Kidney epithelial cell (primary cell): ENCODE measurements around the gene ZNF490. TPM values are rescaled to one million over a fixed set of nuclear protein-coding genes. Genes with fewer than 3 reads are reported as not detected.
A peak's percentile ranks its signal among the peaks of the same experiment; 100 is the strongest.

ENCODE experiments used
- DNase-seq: peaks from one replicate; pipeline ENCODE4 v3.0.0-alpha.2; 2010; ENCODE audit warnings: low read depth
- H3K27me3 ChIP-seq: 2 replicates; pipeline ENCODE4 v1.6.0; 2011; ENCODE audit warnings: low read length; ENCODE audit not compliant: control insufficient read depth, insufficient read depth
- H3K36me3 ChIP-seq: 2 replicates; pipeline ENCODE4 v1.5.1; 2011; ENCODE audit warnings: low read length; ENCODE audit not compliant: control insufficient read depth, insufficient read depth
- H3K4me3 ChIP-seq: 2 replicates; pipeline ENCODE4 v1.5.1; 2011; ENCODE audit warnings: low read depth, mild to moderate bottlenecking, control low read depth, low read length
- total RNA-seq: library from RNA; depleted of rRNA; stranded (reverse); fragments of >200 nt; gene quantifications from 2 replicates; pipeline ENCODE4 v1.2.3, GENCODE V29; 2015
- TF ChIP-seq, protein P1 (sequence below): IDR thresholded peaks from 2 replicates; pipeline ENCODE4 v1.5.1; 2011; ENCODE audit warnings: mild to moderate bottlenecking, moderate library complexity, low read length, control low read depth, inconsistent platforms; ENCODE audit not compliant: insufficient read depth, poor library complexity, severe bottlenecking

Gene ZNF490
- total RNA-seq, 1 donor from 2014 or later, result 6.0 TPM

DNA sequence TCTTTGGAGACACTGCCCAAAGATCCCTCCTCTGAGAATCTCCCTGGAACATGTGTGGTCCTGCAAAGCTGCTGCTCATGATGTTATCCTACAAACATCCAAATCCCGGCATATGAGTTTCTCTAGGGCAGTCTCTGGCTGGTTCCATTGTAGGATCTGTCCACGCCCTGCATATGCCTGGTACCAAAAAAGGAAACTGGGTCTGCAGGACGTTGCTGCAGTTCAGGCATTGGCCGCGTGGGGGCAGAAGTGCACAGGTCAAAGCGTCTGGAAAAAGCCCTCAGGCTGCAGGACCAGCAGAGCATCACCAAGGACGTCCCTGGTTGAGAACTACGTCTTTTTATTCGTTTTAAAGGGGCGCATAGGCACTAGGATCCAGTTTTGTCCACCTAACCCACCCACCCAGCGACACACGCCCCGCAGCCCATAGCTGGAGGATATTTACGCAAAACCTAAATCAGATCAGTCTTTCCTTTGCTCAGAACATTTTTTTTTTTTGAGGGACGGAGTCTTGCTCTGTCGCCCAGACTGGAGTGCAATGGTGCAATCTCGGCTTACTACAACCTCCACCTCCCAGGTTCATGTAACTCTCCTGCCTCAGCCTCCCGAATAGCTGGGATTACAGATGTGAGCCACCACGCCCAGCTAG, 46.5 kb downstream of the ZNF490 start:
- Histone ChIP-seq H3K27me3 (no peaks in the 10 kb centered on the region), H3K36me3 (no peaks in the 10 kb centered on the region), H3K4me3 (no peak overlapping the region)
- peak; percentile 29 for DNase-seq
- TF ChIP-seq, protein P1, sequence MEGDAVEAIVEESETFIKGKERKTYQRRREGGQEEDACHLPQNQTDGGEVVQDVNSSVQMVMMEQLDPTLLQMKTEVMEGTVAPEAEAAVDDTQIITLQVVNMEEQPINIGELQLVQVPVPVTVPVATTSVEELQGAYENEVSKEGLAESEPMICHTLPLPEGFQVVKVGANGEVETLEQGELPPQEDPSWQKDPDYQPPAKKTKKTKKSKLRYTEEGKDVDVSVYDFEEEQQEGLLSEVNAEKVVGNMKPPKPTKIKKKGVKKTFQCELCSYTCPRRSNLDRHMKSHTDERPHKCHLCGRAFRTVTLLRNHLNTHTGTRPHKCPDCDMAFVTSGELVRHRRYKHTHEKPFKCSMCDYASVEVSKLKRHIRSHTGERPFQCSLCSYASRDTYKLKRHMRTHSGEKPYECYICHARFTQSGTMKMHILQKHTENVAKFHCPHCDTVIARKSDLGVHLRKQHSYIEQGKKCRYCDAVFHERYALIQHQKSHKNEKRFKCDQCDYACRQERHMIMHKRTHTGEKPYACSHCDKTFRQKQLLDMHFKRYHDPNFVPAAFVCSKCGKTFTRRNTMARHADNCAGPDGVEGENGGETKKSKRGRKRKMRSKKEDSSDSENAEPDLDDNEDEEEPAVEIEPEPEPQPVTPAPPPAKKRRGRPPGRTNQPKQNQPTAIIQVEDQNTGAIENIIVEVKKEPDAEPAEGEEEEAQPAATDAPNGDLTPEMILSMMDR, result peak; percentile 93

DNA sequence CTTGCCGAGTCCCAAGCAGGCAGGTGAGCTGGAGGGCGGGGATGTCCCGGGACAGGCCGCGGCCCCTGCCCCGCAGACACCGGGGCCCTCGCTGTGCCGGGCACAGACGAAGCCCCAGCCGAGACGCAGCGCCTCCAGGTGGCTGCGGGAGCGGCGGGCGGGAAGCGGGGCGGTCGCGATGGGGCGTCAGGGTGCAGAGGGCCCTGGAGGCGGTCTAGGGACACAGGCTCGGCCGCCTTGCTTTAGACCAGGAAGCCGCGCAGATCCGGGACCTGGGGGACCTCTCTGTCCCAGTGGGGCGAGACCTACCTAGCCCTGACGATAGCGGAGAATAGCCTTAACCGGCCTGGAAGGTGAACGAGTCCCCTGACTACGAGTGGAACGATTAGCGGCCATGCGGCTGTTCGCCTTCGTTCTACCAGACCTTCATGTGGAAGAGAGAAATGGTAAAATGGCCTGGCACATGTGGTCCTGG, 55.1 kb downstream of the ZNF490 start:
- TF ChIP-seq, protein P1, result no peak

DNA sequence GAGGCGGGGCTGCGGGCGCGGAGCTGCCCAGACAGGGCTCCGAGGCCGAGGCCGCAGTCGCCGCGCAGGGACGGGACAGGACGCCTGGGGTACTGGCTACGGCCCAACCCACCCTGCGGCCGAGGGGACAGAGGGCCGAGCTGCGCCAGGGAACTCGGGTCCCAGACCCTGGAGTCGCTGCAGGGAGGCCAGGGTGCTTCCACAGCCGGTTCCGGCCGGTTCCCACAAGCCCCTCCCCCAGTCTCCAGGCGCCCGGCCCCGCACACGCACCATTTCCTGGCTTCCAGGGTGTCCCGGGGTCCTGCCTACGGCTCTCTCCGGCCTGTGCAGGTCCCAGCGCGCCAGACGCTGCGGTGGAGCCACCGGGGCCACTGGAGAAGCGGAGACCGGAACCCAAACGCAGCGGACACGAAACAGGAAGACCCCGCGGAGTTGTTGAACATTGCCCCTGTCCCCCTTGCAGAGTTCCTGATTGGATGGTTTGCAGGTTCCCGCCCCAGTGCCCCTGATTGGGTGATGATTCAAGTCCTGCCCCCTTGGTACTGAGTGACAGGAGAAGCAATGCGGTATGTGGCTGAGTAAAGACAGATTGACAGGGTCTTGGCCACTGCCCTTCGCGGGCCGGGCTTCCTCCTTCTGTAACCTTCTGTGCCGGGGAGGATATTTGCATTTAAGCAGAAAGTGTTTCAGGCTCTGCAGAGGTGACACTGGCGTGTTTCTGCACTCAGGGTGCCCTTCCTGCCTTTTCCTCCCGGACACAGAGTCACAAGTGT, 59.4 kb downstream of the ZNF490 start, which contains the start of gene ZNF564:
ZNF564 (minus strand) TSS at position 423 of the 773 bp plus-strand sequence; CDS start at position 273, 150 bp downstream.
- Histone ChIP-seq H3K4me3 (peak within 1 kb of the TSS; percentile 74), H3K27me3 (no peaks in the 10 kb centered on the region), H3K36me3 (no peaks in the 10 kb centered on the region)
- TF ChIP-seq, protein P1, result no peak
- peak; percentile 98 for DNase-seq

More for the DNA sequence above, 55.1 kb downstream of the ZNF490 start:
- DNase-seq, result no peak
- no peak overlapping the region for H3K4me3 ChIP-seq
- H3K27me3 ChIP-seq, result no peaks in the 10 kb centered on the region
- no peaks in the 10 kb centered on the region for H3K36me3 ChIP-seq

DNA sequence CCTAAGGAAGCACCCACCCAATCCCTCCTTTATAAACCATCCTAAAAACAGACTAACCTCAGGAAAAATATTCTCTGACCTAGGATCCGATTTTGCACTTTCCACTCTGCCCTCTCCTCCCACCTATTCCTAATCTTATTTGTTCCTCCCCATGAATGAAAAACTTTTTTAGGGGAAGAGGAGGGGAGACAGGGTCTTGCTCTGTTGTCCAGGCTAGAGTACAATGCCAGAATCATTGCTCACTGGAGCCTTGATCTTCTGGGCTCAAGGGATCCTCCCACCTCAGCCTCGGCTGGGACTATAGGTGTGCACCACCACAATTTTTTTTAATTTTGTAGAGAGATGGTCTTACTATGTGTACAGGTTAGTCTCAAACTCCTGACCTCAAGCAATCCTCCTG, 63.7 kb downstream of the ZNF490 start:
- TF ChIP-seq, protein P1, result no peak
- DNase-seq, result no peak
- no peaks in the 10 kb centered on the region for H3K27me3 ChIP-seq
- H3K36me3 ChIP-seq, result no peaks in the 10 kb centered on the region
- no peak overlapping the region for H3K4me3 ChIP-seq

DNA sequence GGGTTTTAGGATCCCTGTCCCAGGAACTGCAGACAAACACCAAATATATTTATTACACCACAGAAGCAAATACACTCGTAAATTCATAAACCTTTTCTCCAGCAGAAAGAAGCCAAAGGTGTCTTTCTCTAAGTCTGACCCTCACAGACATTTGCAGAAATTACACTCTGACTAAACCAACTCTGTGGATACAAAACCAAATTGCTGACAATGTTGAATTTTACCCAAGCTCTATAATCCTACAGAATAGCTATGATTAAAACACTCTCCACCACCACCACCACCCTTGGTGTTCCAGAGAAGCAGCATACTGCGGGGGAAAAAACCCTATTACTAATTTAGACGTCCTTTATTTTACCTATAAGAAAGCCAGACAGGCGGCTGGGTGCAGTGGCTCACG, 64.5 kb downstream of the ZNF490 start:
- TF ChIP-seq, protein P1, result no peak

DNA sequence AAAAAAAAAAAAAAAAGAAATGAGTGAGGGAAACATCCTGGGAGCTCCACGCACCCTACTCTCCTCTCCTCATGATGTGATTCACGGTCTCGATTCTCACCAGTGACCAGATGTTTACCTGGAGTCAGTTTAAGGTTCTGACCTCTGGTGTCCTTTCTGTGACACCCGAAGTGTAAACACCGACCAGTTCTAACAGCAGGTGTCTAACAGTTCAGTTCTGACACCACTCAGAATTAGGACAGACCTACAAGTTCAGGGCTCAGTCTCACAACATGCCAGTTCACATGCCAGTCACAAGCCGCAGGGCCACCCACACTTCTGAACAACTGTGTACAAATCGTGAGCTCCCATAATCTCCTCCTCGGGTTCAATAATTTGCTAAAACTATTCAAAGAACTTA, 65.3 kb downstream of the ZNF490 start:
- TF ChIP-seq, protein P1, result no peak
- DNase-seq, result no peak
- H3K36me3 ChIP-seq, result peaks cover 1% of the 10 kb centered on the region
- no peaks in the 10 kb centered on the region for H3K27me3 ChIP-seq
- no peak overlapping the region for H3K4me3 ChIP-seq

More for the DNA sequence above, 64.5 kb downstream of the ZNF490 start:
- no peak overlapping the region for H3K4me3 ChIP-seq
- DNase-seq, result no peak
- no peaks in the 10 kb centered on the region for H3K36me3 ChIP-seq
- no peaks in the 10 kb centered on the region for H3K27me3 ChIP-seq
